Neural progenitor cell (in vitro differentiated cells): Measurements from ENCODE around the gene RAET1E.

ENCODE experiments used
- CTCF ChIP-seq: fragments of 200-600 bp; sonication (generic); IDR thresholded peaks from 2 replicates; pipeline ENCODE4 v1.5.1; 2017; ENCODE audit warnings: antibody characterized with exemption, mild to moderate bottlenecking
- EZH2 ChIP-seq: fragments of 200-600 bp; sonication (generic); IDR thresholded peaks from 2 replicates; pipeline ENCODE4 v1.6.1; 2017; ENCODE audit warnings: antibody characterized with exemption, mild to moderate bottlenecking, moderate library complexity

DNA sequence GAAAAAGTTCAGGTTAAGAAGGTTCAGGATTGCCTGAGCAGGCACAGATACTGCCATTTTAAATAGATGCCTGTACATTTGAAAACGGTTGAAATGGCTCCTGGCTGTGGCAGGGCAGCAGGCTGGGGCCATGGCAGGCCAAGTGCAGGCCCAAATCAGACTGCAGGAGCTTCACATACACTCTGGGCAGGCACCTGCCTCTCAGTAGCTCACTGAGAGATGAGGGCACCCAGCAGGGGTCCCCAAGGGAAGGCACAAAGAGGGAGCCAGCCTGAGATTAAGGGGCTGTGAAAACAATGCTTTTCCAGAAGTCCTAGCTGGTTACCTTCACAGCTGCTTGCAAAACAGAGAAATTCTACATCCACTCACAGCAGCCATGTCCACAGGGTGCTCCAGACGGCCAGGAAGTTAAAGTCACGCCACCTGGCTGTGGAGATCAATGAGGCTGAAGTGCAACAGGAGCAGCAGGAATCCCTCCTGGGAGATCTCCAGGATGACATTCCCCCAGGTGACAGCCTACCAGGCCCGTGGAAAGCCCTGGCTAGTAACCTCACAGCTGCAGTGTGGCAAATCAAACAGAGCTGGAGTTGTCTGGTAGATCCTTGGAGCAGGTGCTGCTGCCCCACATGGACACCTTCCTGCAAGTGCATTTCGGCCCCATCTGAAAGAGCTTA lies 6.2 kb upstream of the RAET1E start:
- TF ChIP-seq CTCF, result no peak
- TF ChIP-seq EZH2, result no peak
